Bone marrow (tissue), 2 donors: ENCODE data around the gene MOCOS.
"Not testable (repeated sequence)": the region's sequence is repeated elsewhere in the genome, so short reads cannot be mapped to it uniquely, and the experiment has no call there.

Experiments
- DNase-seq, 2 donors: peaks; one replicate each; lab custom pipeline; 2025; lab: John Stamatoyannopoulos, UW

The MOCOS gene

DNA sequence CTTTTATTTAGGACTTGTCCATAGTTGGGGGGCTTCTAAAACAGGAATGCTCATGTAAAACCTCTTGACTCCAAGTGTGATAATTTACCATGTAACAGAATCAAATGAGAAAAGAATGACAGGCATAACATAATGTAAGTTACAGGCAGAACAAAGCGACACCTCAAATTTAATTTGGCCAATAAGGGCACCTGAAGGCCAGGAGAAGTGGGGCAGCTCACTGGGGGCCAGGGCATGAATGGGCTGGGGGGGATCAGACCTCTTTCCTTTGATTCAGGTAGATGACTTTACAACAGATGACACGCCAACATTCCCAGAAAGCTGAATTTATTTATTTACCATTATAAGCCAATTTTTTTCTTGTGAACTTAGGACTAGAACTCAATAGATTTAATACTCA, 14.5 kb downstream of the MOCOS start:
- no peak for DNase-seq

DNA sequence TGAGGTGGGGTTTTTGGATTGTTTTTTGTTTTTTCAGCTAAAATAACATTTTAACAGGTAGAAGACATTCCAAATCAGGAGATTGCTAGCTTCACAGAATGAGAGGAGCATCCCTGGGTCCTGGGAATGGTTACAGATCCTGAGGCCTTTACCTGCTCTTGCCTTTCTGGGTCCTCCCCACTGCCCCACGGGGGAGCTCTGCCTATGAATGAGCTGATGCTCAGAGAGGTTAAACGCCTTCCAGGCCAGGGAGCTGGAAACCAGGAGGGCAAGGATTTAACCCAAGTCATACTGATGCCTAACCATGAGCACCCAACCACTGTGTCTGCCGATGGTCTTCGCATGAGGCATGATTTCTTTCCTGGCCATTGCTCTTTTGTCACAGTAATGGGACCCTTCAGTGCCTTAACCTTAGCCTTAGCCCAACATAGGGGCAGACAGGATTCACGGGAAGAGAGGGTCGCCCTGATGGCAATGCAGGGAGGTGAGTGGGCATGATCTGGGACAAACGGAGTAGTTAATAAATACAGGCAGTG, 16.1 kb downstream of the MOCOS start:
- DNase-seq = no peak

DNA sequence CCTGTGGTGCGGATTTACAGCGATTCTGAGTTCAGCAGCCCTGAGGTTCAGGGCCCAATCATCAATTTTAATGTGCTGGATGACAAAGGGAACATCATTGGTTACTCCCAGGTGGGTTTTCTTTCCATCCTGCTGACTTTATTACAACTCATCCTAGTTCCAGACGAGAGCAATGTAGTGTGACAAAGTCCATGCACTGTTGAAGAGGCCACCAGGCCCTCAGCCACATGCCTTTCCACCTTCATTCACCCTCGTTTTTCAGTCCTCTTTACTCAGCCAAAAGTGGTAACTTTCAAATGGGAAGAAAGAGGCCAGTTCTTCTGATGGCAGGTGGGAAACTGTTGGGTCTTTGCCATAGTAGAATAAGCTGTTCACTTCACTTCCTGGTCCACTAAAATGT, 17.9 kb downstream of the MOCOS start:
- no peak for DNase-seq

DNA sequence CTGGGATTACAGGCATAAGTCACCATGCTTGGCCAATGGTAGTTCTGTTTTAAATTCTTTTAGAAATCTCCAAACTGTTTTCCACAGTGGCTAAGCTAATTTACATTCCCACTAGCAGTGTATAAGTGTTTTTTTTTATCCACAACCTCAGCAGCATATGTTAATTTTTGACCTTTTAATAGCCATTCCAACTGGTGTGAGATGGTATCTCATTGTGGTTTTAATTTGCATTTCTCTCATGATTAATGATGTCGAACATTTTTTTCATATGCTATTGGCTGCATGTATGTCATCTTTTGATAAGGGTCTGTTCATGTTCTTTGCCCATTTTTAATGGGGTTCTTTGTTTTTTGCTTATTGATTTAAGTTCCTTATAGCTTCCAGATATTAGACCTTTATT, 20.0 kb downstream of the MOCOS start:
- DNase-seq = no peak

DNA sequence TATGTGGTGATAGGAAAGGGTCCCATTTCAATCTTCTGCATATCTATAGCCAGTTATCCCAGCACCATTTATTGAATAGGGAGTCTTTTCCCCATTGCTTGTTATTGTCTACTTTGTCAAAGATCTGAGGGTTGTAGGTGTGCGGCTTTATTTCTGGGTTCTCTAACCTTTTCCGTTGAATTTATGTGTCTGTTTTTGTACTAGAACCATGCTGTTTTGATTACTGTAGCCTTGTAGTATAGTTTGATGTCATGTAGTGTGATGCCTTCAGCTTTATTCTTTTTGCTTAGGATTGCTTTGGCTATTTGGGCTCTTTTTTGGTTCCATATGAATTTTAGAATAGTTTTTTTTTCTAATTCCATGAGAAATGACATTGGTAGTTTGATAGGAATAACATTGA, 20.7 kb downstream of the MOCOS start:
- not testable (repeated sequence) for DNase-seq

DNA sequence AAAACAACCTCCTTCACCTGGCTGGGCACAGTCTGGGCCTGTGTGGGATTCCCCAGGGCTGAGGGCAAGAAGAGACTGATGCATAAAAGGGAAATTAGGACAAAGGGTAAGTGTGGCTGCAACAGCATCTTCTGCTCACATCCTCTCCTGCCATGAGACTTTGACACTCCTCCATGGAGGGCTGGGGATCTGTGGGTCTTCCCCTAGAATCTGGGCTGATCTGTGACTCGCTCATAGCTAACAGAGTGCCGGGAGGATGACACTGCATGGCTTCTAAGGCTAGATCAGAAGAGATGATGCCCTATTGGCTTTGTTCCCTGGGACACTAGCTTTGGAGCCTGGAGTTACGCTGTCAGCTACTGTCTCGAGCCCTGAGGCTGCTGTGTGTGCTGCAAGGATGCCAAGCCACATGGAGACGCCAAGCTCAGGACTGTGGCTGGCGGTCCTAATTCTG, 24.3 kb downstream of the MOCOS start:
- no peak for DNase-seq

DNA sequence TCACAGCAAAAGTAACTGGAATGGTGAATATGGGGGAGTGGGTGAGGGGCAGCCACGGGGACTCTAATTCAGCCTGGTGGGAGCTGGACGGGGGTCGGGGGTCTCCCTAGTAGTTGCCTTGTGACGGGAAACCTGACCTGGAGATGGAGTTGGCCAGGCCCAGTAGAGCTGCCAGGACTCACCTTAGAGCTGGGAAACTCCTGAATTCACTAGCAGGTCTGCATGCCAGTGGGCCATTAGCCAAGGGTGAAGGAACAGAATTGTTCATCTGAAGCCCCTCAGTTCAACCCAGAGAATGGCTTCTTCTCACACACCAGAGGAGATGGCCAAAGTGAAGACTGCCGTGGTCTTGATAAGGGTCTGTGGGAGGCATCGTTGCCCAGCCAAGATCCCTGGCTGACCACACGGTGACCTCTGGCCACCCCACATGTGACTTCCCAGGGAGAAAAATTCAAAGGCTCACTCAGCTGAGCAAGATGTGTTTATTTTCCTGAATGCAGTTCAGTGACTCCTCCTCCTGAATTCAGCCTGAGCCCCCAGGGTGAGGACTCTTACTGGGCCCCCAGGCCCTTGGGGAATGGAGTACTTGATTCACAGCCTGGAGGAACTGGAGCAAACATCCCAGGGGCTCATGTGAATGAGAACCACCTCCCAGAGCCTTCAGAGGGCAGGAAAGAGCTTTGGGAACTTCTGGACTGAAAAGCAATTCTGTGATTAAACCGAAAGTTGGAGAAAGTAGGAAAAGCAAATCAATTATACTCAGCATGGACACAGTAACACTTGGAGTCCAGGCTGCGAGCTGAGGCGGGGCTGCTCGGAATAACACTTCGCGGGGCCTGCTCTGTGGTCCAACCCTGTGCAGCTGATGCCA, 25.2 kb downstream of the MOCOS start:
- no peak for DNase-seq

DNA sequence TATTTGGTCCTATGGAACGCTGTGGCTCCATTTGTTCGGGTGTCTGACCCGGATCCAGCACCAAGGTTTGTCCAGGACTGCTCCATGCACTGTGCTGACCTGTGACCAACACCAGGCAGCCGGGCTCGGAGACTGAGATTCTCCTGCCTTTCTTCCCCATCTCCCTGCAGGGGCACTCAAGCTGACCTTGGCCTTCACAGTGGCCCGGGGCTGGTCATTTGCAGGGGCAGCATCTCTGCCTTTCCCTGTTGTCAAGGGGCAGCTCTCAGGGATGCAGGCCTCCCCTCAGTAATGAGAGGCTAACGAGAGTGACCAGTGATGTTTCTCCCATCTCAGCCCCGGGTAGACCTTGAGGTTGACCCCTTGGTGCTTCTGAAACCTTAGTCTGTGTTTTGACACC, 27.5 kb downstream of the MOCOS start:
- DNase-seq = no peak

DNA sequence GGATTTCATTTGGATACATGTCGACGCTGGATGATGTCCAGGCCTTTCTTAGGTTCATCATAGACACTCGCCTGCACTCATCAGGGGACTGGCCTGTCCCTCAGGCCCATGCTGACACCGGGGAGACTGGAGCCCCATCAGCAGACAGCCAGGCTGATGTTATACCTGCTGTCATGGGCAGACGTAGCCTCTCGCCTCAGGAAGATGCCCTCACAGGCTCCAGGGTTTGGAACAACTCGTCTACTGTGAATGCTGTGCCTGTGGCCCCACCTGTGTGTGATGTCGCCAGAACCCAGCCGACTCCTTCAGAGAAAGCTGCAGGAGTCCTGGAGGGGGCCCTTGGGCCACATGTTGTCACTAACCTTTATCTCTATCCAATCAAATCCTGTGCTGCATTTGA, 28.3 kb downstream of the MOCOS start:
- DNase-seq = no peak

DNA sequence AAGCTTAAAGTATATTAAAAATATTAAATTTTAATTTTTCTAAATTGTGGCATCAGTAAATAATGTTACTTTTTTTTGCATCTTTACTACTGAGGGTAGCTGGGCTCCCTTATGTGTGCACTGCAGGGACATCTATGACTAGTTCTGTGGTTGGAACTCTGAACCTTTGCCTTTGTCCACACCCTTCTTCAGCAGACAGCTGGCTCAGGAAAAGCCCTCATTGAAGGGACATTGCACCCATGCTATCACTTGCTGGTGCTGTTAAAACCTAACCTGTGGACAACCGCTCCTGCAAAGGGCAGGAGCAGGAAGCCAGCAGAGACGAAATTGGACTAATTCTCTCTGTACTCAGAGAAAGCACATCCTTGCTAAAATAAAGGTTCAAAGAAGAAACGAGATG, 30.1 kb downstream of the MOCOS start:
- no peak for DNase-seq

DNA sequence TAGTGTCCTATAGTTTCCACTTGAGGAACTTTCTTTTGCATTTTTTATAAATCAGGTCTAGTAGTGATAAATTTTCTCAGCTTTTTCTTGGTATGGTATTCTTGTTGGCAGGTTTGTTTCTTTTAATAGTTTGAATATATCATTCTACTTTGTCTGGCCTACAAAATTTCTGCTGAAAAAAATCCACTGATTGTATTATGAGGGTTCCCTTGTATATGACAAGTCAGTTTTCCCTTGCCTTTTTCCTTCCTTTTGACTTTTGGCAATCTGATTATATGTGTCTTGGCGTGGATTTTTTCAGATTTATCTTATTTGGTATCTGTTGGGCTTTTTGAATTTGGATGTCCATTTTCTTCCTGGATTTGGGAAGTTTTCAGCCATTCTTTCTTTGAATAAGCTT, 41.9 kb downstream of the MOCOS start:
- no peak for DNase-seq

DNA sequence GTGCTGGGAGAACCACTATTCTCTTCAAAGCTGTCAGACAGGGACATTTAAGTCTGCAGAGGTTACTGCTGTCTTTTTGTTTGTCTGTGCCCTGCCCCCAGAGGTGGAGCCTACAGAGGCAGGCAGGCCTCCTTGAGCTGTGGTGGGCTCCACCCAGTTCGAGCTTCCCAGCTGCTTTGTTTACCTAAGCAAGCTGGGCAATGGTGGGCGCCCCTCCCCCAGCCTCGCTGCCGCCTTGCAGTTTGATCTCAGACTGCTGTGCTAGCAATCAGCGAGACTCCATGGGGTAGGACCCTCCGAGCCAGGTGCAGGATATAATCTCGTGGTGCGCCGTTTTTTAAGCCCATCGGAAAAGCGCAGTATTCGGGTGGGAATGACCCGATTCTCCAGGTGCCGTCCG, 53.2 kb downstream of the MOCOS start:
- not testable (repeated sequence) for DNase-seq

DNA sequence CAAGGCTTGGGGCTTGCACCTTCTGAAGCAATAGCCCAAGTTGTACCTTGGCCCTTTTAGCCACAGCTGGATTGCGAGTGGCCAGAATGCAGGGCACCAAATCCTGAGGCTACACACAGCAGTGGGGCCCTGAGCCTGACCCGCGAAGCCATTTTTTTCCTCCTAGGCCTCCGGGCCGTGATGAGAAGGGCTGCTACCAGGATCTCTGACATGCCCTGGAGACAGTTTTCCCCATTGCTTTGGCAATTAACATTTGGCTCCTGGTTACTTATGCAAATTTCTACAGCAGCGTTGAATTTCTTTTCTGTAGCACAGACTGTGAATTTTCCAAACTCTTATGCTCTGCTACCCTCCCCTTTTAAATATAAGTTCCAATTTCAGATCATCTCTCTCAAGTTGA, 54.5 kb downstream of the MOCOS start:
- DNase-seq = no peak

DNA sequence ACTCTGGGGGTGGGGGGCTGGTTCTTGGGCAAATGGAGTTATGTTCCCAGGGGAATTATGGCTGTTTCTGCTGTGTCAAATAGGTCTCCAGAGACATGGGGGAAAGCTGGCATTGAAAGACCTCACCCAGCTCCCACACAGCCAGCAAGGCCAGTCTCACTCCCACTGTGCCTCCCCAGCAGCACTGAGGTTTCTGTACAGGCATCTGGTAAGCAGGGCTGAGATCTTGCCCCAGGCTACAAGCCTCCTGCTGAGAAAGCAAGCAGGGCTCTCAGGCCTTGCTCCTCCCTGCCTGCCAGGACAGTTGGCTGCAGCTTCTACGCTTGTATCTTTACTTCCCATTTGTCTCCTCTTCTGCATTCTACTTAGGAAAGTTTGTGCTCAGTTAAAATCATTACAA, 59.7 kb downstream of the MOCOS start:
- DNase-seq = no peak

DNA sequence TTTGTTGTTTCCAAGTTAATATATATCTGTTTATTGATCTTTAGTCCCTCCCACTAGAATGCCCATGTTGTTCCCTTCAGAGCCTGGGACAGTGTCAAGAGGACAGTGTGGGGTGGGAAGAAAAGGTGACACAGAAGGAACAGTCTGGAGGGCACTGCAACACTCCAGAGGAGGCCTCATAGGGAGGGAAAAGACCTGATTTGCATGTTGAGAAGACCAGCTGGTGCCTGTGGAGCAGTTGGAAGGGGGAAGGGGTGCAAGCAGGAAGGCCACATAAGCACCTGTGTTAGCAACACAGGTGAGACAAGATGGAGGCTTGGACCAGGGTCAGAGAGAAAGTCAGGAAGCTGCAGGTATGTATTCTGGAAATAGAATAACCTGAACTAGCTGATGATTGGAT, 62.1 kb downstream of the MOCOS start:
- DNase-seq = no peak

DNA sequence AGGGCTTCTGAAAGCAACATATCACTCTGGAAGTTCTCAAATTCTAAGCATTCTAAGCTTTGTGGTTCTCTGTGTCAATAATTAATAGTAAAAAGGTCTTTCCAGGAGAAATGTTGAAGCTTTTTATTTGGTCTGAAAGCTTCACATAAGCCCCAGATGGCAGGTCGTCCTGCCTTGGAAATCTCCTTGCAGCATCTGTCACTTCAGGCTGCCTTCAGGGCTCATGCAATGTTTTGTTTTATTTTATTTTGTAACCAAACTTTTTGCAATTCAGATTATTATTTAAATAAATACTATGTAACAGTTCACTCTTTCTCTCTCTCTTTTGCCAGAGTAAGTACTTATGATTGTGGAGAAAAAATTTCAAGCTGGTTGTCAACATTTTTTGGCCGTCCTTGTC, 63.5 kb downstream of the MOCOS start:
- no peak for DNase-seq

DNA sequence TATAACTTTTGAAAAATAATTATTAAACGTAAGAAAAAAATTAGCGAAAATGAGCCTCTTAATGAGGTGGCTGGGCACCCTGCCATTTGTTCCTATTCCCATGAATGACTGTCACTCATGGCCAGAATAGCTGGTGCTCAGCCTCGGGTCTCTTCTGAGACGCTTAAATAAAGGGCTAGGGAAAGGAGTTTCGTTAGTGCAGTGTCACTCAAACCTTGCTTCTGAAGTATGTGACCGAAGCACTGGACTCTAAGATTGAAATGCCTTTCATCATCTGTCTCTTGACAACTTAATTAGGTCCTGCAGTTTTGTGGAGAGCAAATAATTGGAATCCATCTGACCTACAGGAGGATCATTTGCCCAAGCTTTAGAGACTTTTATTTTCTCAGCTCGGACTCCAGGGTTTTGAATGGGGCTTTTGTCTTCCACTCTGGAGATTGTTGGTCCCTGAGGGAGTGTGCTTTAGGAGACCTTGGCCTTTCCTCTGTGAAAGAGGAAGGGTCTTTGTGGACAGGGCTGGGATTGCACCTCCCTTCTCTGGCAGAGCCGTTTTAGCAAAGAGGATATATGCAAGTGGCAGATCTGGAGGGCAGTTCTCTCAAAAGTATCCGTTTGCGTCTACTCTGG, 67.9 kb downstream of the MOCOS start:
- DNase-seq = no peak

DNA sequence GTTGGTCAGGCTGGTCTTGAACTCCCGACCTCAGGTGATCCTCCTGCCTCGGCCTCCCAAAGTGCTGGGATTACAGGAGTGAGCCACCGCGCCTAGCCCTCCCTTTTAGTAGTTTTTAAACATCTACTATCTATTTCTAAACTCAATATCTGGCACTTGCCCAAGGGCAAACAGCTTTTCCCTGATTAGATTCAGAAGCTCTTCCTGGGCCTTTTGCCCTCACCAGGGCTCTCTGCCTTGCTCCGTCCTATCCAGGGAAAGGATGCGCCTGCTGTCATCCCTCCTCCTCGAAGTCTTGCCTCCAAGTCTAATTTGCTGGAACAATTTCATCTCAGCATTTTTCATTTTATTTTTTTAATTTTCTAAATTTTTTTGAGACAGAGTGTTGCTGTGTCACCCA, 68.8 kb downstream of the MOCOS start:
- no peak for DNase-seq

DNA sequence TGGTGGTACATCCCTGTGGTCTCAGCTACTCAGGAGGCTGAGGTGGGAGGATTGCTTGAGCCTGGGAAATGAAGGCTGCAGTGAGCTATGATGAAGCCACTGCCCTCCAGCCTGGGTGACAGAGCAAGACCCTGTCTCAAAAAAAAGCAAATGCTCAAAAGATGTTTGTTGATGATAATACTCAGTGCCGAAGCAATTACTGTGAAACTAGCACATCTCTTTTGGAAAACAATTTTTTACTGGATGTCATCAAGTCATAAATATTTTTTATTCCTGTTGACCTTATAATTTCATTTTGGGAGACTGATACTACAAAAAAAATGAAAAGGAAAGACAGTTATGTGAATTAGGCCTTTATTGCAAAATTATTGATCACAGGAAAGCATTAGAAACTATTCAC, 75.7 kb downstream of the MOCOS start:
- DNase-seq = no peak

DNA sequence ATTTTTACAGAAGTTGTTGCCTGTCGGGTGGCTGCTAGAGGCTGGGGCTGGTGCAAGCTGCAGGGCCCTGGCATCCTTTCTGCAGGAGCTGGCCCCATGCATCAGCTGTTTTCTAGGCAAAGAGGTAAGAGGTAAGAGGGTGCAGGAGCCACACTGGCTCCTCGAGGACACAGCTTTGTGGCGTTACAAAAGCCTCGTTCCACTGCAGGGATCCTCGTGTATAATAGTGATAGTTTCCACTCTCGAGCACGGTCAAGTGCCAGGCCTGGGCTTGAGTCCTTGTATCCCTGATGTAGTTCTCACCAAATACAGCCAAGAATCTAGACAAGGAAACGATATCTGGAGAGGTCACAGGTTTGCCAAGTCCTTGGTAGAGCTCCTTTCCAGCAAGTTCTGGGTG, 77.0 kb downstream of the MOCOS start:
- DNase-seq = no peak

DNA sequence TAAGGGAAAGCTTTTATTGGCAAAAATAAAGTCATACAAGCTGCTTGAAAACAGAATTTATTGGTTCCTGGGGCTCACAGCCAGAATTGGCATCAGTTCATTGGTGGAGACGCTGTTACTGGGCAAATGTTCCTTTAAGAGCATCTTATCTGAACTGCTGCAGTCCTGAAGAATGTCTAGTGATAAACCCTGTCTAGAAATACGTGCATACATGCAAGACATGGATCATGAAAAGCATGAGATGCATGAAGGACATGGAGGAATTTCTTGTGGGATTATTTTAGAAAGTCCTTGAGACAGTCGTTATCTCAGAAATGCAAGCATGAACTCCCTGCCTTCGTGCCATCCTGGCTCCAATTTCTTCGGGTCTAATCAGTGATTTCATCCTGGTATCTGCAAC, 77.7 kb downstream of the MOCOS start:
- no peak for DNase-seq

DNA sequence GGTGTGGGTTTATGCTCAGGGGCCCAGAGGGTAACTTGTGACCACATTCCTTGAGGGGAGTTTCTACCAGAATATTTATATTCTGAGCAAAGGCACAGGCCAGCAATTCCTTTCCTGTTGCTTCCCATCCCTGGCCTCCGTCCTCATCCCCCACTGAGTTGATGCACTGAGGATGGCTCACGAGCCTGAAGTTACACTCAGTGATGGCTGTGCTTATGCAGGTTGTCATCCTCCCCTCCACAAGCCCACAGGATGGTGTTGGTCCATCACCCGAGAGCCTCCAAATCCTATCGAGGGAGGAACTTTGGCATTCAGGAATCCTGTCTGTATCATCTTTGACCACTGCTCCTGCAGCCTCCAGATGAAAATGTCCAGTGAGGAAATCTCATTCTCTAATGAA, 81.9 kb downstream of the MOCOS start:
- no peak for DNase-seq

DNA sequence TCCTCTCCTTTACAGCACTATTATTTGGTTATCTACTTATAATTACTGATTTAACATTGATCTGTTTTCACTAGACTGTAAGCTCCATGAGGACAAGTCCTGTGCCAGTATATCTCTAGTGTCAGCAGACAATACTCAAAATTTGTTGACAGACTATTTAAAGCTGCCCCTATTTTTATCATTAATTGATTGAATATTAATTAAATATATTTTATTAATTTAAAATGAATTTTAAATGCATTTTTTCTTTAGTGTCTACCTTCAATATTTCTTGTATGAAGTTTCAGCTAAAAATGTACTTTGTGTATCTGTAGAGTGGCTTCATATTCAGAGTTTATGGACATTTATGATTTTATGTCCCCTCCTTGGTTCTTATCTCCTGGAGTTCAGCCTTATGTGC, 83.9 kb downstream of the MOCOS start:
- DNase-seq = no peak

DNA sequence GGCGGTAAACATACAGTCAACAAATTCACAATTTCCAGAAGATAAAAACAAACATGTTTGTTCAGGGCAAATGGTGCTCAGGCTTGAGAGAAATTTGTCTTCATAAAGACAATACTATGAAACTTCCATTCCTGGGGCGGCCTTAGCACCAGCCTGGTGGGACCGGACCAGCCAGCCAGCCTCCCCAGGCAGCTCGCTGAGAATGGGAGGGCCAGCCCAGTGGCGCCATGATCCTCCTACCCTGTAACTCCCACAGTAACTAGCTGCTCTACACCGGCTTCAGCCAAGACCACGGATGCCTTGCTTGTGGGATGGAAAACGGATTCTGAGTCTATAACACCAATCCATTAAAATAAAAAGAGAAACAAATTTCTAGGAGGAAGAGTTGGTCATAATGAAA, 86.0 kb downstream of the MOCOS start:
- no peak for DNase-seq
